Upper lobe of left lung (tissue), 6 donors: ENCODE results near the gene PRKRA. TPM values are rescaled to one million over a fixed set of nuclear protein-coding genes. Genes with fewer than 3 reads are reported as not detected.

Experiments
- ATAC-seq, 2 donors: fragments of 200-7000 bp; cut with Tn5 transposase; one replicate each; pipeline ENCODE4 v1.9.1; 2022; ENCODE audit warnings: mild to moderate bottlenecking in 2 of 2, moderate library complexity in 2 of 2; ENCODE audit not compliant: low FRiP score in 2 of 2
- DNase-seq, 2 donors: peaks; one replicate each; pipeline ENCODE4 v3.0.0-alpha.2; 2019 to 2020
- H3K27ac ChIP-seq, 4 donors: fragments of 200-600 bp; sonication (generic); one replicate each; pipeline ENCODE4 v1.5.1; 2016 to 2019
- H3K27me3 ChIP-seq, 4 donors: fragments of 200-600 bp; sonication (generic); one replicate each; pipeline ENCODE4 v1.5.1; 2017 to 2019
- H3K36me3 ChIP-seq, 4 donors: fragments of 200-600 bp; sonication (generic); one replicate each; pipeline ENCODE4 v1.5.1; 2016 to 2019
- H3K4me1 ChIP-seq, 4 donors: fragments of 200-600 bp; sonication (generic); one replicate each; pipeline ENCODE4 v1.5.1; 2018 to 2019
- H3K4me3 ChIP-seq, 4 donors: fragments of 200-600 bp; sonication (generic); one replicate each; pipeline ENCODE4 v1.5.1; 2017 to 2019; ENCODE audit warnings: mild to moderate bottlenecking in 2 of 4, moderate library complexity in 1 of 4
- H3K9me3 ChIP-seq, 4 donors: fragments of 200-600 bp; sonication (generic); one replicate each; pipeline ENCODE4 v1.5.1; 2018 to 2019
- EP300 ChIP-seq, 4 donors: sonication (generic); formaldehyde crosslinking; IDR thresholded peaks; one replicate each; pipeline ENCODE4 v1.5.1; 2017; ENCODE audit warnings: antibody characterized with exemption in 4 of 4, control low read depth in 2 of 4
- POLR2A ChIP-seq, 4 donors: fragments of 450-650 bp; IDR thresholded peaks; one replicate each; pipeline ENCODE4 v1.5.1; 2016 to 2017; ENCODE audit warnings: antibody characterized with exemption in 4 of 4, mild to moderate bottlenecking in 2 of 4
- POLR2AphosphoS5 ChIP-seq, 2 donors: sonication (generic); formaldehyde crosslinking; IDR thresholded peaks; one replicate each; pipeline ENCODE4 v1.5.1; 2017; ENCODE audit warnings: antibody characterized with exemption in 2 of 2
- WGBS, 2 donors: methylation state at CpG; one replicate each; pipeline ENCODE4 v1.1.5; 2017 to 2018; 5-methylcytosine and 5-hydroxymethylcytosine counted together
- total RNA-seq, 6 donors: library from RNA; depleted of rRNA in 4 of 6; stranded (reverse); fragments of >200 nt in 4 of 6; gene quantifications; one replicate each; pipeline versions ENCODE4 v1.1.0 to v1.2.1, GENCODE V29; 2016 to 2021
- TF ChIP-seq, protein P1 (sequence below), 6 experiments: fragments of 450-650 bp in 4 of 6; fragments of 200-600 bp in 2 of 6; sonication (generic) in 2 of 6; IDR thresholded peaks; one replicate each; pipeline ENCODE4 v1.5.1; 2016 to 2019; ENCODE audit warnings: antibody characterized with exemption in 6 of 6
- donor health status: DM: no; HTN: no; CAD: no; lungs with moderate emphysema.
- donor health status: DM: no; HTN: yes; CAD: no; lungs with severe emphysema.

PRKRA gene
- total RNA-seq, 6 donors from 2014 or later: 31.4 to 64.0 (median 40.9) TPM

DNA sequence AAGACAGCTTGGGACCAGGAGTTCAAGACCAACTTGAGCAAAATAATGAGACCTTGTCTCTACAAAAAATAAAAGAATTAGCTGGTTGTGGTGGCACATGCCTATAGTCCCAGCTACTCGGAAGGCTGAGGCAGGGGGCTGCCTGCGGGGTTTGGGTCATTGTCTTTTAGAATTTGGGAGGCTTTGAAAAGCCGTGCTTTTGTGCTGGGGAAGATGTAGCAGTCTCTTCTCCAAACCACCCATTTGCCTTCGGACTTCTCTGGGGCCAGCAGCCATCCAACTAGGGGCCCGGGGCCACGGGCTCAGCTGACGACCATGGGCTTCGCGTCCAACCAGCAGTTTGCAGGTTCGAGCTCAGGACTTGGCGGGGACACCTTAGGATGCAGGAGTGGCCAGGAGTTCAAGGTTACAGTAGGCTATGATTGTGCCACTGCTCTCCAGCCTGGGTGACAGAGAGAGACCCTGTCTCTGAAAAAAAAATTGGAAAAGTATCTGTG, 6.5 kb upstream of the PRKRA start:
- ATAC-seq (no peak), DNase-seq (peak in 1 of 2 donors; percentile 43)
- TF ChIP-seq EP300 (IDR thresholded peaks at IDR 0.05) (no peak), POLR2AphosphoS5 (IDR thresholded peaks at IDR 0.05) (no peak), POLR2A (IDR thresholded peaks at IDR 0.05) (no peak)
- TF ChIP-seq, protein P1, sequence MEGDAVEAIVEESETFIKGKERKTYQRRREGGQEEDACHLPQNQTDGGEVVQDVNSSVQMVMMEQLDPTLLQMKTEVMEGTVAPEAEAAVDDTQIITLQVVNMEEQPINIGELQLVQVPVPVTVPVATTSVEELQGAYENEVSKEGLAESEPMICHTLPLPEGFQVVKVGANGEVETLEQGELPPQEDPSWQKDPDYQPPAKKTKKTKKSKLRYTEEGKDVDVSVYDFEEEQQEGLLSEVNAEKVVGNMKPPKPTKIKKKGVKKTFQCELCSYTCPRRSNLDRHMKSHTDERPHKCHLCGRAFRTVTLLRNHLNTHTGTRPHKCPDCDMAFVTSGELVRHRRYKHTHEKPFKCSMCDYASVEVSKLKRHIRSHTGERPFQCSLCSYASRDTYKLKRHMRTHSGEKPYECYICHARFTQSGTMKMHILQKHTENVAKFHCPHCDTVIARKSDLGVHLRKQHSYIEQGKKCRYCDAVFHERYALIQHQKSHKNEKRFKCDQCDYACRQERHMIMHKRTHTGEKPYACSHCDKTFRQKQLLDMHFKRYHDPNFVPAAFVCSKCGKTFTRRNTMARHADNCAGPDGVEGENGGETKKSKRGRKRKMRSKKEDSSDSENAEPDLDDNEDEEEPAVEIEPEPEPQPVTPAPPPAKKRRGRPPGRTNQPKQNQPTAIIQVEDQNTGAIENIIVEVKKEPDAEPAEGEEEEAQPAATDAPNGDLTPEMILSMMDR (IDR thresholded peaks at IDR 0.05): no peak
- whole genome bisulfite sequencing, 2 donors: 93 to 94% methylated on average over 11 of the region's 11 CpGs
- no peaks in the 10 kb centered on the region for H3K9me3 ChIP-seq
- H3K4me3 ChIP-seq: no peak overlapping the region
- H3K27ac ChIP-seq: no peak overlapping the region
- H3K36me3 ChIP-seq: no peaks in the 10 kb centered on the region
- H3K27me3 ChIP-seq: no peaks in the 10 kb centered on the region
- H3K4me1 ChIP-seq: no peaks in the 10 kb centered on the region

DNA sequence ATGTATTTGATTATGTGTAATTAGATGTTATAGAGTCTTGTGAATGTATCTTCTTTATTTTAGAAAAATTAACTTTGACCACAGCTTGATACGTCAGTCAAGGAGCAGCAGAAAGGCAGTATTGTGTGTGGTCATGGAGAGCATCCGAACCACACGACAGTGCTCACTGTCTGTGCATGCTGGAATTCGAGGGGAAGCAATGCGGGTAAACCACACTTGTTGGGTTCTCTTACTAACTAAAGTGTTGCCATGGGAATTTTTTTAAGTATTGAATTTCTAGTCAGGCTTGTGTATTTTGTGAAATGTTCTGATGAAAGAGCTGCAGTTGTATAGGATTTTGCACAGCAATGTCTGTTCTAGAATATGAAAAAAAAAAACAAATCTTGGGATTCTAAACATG, 5.0 kb upstream of the PRKRA start:
- no peak for DNase-seq
- H3K4me1 ChIP-seq: peaks cover 0 to 6% (median 2%) of the 10 kb centered on the region in 4 donors
- no peak for ATAC-seq
- no peaks in the 10 kb centered on the region for H3K27me3 ChIP-seq
- no peak for TF ChIP-seq EP300 (IDR thresholded peaks at IDR 0.05)
- no peak for TF ChIP-seq POLR2A (IDR thresholded peaks at IDR 0.05)
- TF ChIP-seq, protein P1 (IDR thresholded peaks at IDR 0.05): no peak
- no peak for TF ChIP-seq POLR2AphosphoS5 (IDR thresholded peaks at IDR 0.05)
- 88 to 94% methylated on average over 5 of the region's 5 CpGs for WGBS, 2 donors
- H3K27ac ChIP-seq: no peak overlapping the region
- no peaks in the 10 kb centered on the region for H3K36me3 ChIP-seq
- H3K4me3 ChIP-seq: no peak overlapping the region
- H3K9me3 ChIP-seq: no peaks in the 10 kb centered on the region

DNA sequence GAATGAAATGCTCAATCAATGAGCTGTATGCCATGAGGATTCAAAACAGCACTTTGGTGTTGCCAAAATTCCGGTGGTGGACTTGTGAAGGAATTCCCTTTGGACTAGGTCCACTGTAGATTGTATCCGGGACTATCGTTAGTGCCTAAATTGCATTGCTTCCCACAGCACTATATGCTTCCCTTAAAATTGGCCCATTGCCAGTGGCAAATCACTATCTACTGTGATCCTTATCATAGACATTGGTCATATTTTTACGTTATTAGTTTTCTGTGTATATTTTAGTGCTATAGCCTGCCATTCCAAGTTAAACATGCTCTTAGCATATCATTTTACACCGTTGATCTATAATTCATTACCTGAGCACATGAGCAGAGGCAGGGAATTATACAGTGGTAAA, 1.9 kb upstream of the PRKRA start:
- TF ChIP-seq POLR2A (IDR thresholded peaks at IDR 0.05) (no peak), POLR2AphosphoS5 (IDR thresholded peaks at IDR 0.05) (no peak), EP300 (IDR thresholded peaks at IDR 0.05) (no peak)
- TF ChIP-seq, protein P1 (IDR thresholded peaks at IDR 0.05): no peak
- 64 to 74% methylated on average over 5 of the region's 5 CpGs for WGBS, 2 donors
- Histone ChIP-seq H3K27ac (no peak overlapping the region), H3K9me3 (no peaks in the 10 kb centered on the region), H3K4me3 (no peak overlapping the region), H3K27me3 (no peaks in the 10 kb centered on the region), H3K36me3 (peaks cover 0 to 8% (median 3%) of the 10 kb centered on the region in 4 donors), H3K4me1 (peaks cover 20 to 24% (median 21%) of the 10 kb centered on the region in 4 donors)
- DNase-seq (no peak), ATAC-seq (no peak)

DNA sequence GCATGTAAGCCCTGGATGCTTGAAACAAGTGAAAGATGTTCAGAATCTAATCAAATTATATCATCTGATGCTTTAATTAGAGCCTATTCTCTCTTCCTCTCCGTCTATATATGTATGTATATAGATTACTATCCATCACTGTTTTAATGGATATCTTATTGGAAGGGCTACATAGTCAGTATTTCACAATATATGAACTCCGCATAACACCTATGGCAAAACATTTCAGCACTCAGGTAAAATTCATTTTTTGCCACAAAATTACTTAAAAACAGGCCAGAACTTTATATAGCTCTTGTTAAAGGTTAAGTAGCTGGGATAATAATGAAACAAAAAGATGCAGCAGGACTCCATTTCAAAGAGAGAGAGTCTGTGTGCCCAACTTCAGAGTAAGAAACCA, 1.4 kb upstream of the PRKRA start:
- H3K9me3 ChIP-seq: no peaks in the 10 kb centered on the region
- peaks cover 20 to 26% (median 21%) of the 10 kb centered on the region in 4 donors for H3K4me1 ChIP-seq
- no peaks in the 10 kb centered on the region for H3K27me3 ChIP-seq
- peaks cover 0 to 8% (median 4%) of the 10 kb centered on the region in 4 donors for H3K36me3 ChIP-seq
- DNase-seq: no peak
- WGBS, 2 donors: 92 to 100% methylated on average over 2 of the region's 2 CpGs
- peak overlapping the region in 2 of 4 donors; percentile 96 to 97 for H3K27ac ChIP-seq
- ATAC-seq: no peak
- H3K4me3 ChIP-seq: peak overlapping the region in 1 of 4 donors; percentile 80
- TF ChIP-seq EP300 (IDR thresholded peaks at IDR 0.05) (no peak), POLR2AphosphoS5 (IDR thresholded peaks at IDR 0.05) (no peak), POLR2A (IDR thresholded peaks at IDR 0.05) (no peak)
- TF ChIP-seq, protein P1 (IDR thresholded peaks at IDR 0.05): no peak

DNA sequence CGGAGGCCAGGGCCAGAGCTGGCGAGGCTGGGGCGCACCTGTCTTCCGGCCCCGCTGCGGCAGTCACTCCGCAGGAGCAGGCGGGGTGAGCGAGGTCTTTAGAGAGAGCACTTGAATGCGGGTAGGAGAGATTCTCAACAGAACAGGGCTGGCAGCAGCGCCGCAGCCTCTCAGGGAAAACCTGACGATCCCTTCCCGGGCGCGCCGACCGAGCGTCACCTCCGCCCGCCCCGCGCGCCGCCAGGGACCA, 526 bp downstream of the PRKRA start:
- ATAC-seq (no peak), DNase-seq (peak in 1 of 2 donors; percentile 87)

More for the DNA sequence above, 526 bp downstream of the PRKRA start:
- TF ChIP-seq POLR2A (IDR thresholded peaks at IDR 0.05) (no peak), POLR2AphosphoS5 (IDR thresholded peaks at IDR 0.05) (no peak), EP300 (IDR thresholded peaks at IDR 0.05) (no peak)
- TF ChIP-seq, protein P1 (IDR thresholded peaks at IDR 0.05): no peak
- H3K27me3 ChIP-seq: no peaks in the 10 kb centered on the region
- WGBS, 2 donors: 1 to 3% methylated on average over 7 to 10 of the region's 25 CpGs
- H3K27ac ChIP-seq: peak overlapping the region; percentile 95 to 97 (median 96)
- H3K4me1 ChIP-seq: peaks cover 20 to 26% (median 21%) of the 10 kb centered on the region in 4 donors
- H3K36me3 ChIP-seq: peaks cover 9 to 22% (median 14%) of the 10 kb centered on the region in 4 donors
- no peaks in the 10 kb centered on the region for H3K9me3 ChIP-seq
- H3K4me3 ChIP-seq: peak overlapping the region; percentile 36 to 88 (median 75)
